SK-N-SH (cell line): Measurements from ENCODE around the gene TP53I11.

Experiments used
- CTCF ChIP-seq: fragments of 200-600 bp; sonication (generic); IDR thresholded peaks from 2 replicates; pipeline ENCODE4 v1.6.1; 2017; ENCODE audit warnings: antibody characterized with exemption, mild to moderate bottlenecking, moderate library complexity
- EZH2phosphoT487 ChIP-seq: fragments of 200-600 bp; sonication (generic); IDR thresholded peaks from 2 replicates; pipeline ENCODE4 v1.6.1; 2017; ENCODE audit warnings: low read depth, mixed run types, mild to moderate bottlenecking, antibody characterized with exemption, moderate library complexity, borderline replicate concordance
- GABPA ChIP-seq: IDR thresholded peaks from 2 replicates; pipeline ENCODE4 v1.4.0; 2012; ENCODE audit warnings: low read depth, mild to moderate bottlenecking
- POLR2AphosphoS5 ChIP-seq: IDR thresholded peaks from 2 replicates; pipeline ENCODE4 v1.6.1; 2012; ENCODE audit warnings: low read depth, low read length
- SMC3 ChIP-seq: IDR thresholded peaks from 2 replicates; pipeline ENCODE4 v1.6.1; 2012; ENCODE audit warnings: low read depth, low read length, improper control_type of control experiment
- USF2 ChIP-seq: fragments of 150-350 bp; IDR thresholded peaks from 2 replicates; pipeline ENCODE4 v1.6.1; 2017; ENCODE audit warnings: antibody characterized with exemption, low read length, low read depth, borderline replicate concordance

GRCh38 chr11:44993971-44994704 lies 43.5 kb upstream of the TP53I11 start:
- TF ChIP-seq POLR2AphosphoS5: no peak
- TF ChIP-seq SMC3: no peak
- no peak for TF ChIP-seq USF2
- TF ChIP-seq CTCF: no peak
- TF ChIP-seq GABPA: no peak
- TF ChIP-seq EZH2phosphoT487: no peak
